Measurements from ENCODE around the gene RAD51B. TPM values are rescaled to one million over a fixed set of nuclear protein-coding genes. Genes with fewer than 3 reads are reported as not detected.

Gene RAD51B
- total and polyA plus RNA-seq, 3 donors from 2014 or later: 5.5 to 22.5 (median 19.1) TPM

DNA sequence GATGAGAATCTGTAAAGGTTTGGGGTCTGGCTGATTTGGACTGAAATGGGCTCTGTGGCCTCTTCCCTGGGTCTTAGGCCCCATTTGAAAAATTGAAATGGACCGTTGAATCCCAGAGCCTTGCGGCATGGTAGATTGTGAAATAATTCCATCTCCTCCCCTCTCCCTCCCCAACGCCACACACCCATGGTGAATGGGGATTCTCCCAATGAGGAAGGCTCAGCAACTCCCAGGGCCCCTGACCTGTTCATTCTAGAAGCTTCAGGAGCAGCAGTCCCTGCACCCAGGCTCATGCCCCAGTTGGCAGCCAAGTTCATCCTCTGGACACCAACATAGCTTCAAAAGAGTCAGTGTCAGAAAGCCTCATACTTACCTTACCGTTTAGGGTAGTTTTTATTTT lies 755.8 kb downstream of the RAD51B start:
- H3K27ac ChIP-seq: no peak overlapping the region
- H3K4me3 ChIP-seq: no peak overlapping the region
- 63 to 97% methylated on average over 4 of the region's 4 CpGs for WGBS, 2 donors
- intact Hi-C loops (cut with DNase I; ENCODE audit: low total_unique reads): no loop called here
- no peaks in the 10 kb centered on the region for H3K36me3 ChIP-seq (ENCODE audit: low read depth, missing control alignments)
- no peak for DNase-seq
- peaks cover 4% of the 10 kb centered on the region for H3K4me1 ChIP-seq
- H3K9me3 ChIP-seq: no peaks in the 10 kb centered on the region
- H3K27me3 ChIP-seq: no peaks in the 10 kb centered on the region
- TF ChIP-seq, protein P1, sequence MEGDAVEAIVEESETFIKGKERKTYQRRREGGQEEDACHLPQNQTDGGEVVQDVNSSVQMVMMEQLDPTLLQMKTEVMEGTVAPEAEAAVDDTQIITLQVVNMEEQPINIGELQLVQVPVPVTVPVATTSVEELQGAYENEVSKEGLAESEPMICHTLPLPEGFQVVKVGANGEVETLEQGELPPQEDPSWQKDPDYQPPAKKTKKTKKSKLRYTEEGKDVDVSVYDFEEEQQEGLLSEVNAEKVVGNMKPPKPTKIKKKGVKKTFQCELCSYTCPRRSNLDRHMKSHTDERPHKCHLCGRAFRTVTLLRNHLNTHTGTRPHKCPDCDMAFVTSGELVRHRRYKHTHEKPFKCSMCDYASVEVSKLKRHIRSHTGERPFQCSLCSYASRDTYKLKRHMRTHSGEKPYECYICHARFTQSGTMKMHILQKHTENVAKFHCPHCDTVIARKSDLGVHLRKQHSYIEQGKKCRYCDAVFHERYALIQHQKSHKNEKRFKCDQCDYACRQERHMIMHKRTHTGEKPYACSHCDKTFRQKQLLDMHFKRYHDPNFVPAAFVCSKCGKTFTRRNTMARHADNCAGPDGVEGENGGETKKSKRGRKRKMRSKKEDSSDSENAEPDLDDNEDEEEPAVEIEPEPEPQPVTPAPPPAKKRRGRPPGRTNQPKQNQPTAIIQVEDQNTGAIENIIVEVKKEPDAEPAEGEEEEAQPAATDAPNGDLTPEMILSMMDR (IDR thresholded peaks at IDR 0.05): no peak
- TF ChIP-seq POLR2A (IDR thresholded peaks at IDR 0.05): no peak

DNA sequence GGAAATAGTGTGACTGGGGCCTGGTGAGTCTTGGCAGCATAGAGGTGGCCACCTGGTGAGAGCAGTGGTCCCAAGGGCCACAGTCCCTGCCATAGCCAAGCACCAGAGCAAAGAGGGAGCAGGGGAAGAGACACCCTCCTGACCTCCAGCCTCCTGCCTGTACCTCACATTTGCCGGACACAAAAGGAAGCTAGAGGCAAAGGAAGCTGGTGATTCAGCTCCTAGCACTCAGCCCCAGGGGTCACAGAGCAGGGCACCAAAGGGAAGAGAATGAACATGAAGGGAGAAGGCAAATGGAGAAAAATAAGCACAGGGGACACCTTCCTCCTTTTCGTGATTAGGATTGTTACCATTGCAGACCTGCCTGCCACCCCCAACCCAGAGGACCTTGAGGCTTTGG lies 756.5 kb downstream of the RAD51B start:
- peaks cover 7% of the 10 kb centered on the region for H3K4me1 ChIP-seq
- H3K27ac ChIP-seq: no peak overlapping the region
- TF ChIP-seq, protein P1 (IDR thresholded peaks at IDR 0.05): no peak
- TF ChIP-seq POLR2A (IDR thresholded peaks at IDR 0.05): no peak
- DNase-seq: no peak
- intact Hi-C loops (cut with DNase I; ENCODE audit: low total_unique reads): no loop called here
- no peaks in the 10 kb centered on the region for H3K9me3 ChIP-seq
- WGBS, 2 donors: 62 to 88% methylated on average over 2 of the region's 2 CpGs
- H3K27me3 ChIP-seq: no peaks in the 10 kb centered on the region
- H3K36me3 ChIP-seq (ENCODE audit: low read depth, missing control alignments): no peaks in the 10 kb centered on the region
- H3K4me3 ChIP-seq: no peak overlapping the region

DNA sequence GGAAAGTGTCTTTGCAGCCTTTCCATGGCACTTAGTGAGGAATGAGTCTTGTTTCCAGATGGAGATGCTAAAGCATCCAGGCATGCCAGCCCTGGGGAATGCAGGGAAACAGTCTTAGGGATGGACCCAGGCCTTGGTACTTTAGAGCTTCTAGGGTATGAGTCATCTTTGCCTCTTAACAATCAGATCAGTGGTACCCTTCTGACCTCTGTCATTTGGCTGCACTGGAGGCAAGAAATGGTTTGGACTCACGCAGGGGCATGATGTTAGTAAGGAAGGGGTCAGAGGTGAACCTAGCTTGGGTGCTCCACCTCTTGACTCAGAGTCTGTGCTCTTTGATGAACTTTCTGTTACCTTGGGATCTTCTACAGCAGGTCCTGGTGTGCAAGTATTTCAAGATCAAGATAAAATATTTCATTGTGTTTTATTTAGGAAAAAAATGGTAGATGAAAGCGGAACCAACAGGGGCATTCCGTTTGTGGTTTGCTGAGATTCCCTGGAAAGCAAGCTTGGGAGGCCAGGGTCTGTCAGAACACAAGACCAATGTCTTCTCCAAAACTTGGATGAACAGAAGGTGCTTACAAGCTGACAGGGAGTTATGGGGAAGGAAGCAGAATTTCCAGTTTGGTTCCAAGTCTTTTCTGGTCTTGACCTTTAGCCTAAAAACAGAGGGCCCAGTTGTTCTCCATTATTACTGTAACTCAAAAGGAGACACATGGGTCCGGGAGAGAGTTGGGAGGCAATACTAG lies 757.1 kb downstream of the RAD51B start:
- TF ChIP-seq, protein P1 (IDR thresholded peaks at IDR 0.05): no peak
- no peak for TF ChIP-seq POLR2A (IDR thresholded peaks at IDR 0.05)
- intact Hi-C loops (cut with DNase I; ENCODE audit: low total_unique reads): no loop called here
- H3K4me1 ChIP-seq: peaks cover 7% of the 10 kb centered on the region
- H3K9me3 ChIP-seq: no peaks in the 10 kb centered on the region
- no peaks in the 10 kb centered on the region for H3K27me3 ChIP-seq
- no peaks in the 10 kb centered on the region for H3K36me3 ChIP-seq (ENCODE audit: low read depth, missing control alignments)
- no peak overlapping the region for H3K4me3 ChIP-seq
- no peak overlapping the region for H3K27ac ChIP-seq
- no peak for DNase-seq
- WGBS, 2 donors: 75 to 76% methylated on average over 4 of the region's 4 CpGs

DNA sequence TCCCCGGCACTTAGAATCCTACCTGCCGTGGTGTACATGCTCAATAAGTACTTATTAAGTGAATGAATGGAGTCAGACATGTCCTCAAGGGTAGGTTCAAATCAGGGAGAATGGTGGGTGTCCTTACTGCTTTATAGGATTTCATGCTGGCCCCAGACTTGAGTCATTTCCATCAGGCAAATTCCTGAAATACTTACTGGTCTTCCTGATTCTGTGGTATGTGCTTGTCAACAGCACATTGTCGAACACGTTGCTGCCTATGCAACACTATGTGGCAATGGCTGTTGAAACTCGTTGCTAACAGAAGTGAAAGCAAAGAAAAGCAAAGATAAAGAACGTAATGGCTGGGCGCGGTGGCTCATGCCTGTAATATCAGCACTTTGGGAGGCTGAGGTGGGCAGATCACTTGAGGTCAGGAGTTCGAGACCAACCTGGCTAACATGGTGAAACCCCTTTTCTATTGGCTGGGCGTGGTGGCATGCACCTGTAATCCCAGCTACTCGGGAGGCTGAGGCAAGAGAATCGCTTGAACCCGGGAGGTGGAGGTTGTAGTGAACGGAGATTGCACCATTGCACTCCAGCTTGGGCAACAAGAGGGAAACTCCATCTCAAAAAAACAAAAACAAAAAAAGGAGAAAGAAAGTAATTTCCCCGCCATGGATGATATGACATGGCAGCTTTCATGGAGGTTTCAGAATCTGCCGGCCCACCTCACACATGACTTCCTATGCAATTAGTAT lies 758.4 kb downstream of the RAD51B start:
- no peaks in the 10 kb centered on the region for H3K27me3 ChIP-seq
- 89 to 91% methylated on average over 16 of the region's 16 CpGs for WGBS, 2 donors
- TF ChIP-seq, protein P1 (IDR thresholded peaks at IDR 0.05): no peak
- TF ChIP-seq POLR2A (IDR thresholded peaks at IDR 0.05): no peak
- peaks cover 7% of the 10 kb centered on the region for H3K4me1 ChIP-seq
- H3K9me3 ChIP-seq: no peaks in the 10 kb centered on the region
- DNase-seq: no peak
- H3K27ac ChIP-seq: no peak overlapping the region
- H3K4me3 ChIP-seq: no peak overlapping the region
- no peaks in the 10 kb centered on the region for H3K36me3 ChIP-seq (ENCODE audit: low read depth, missing control alignments)
- intact Hi-C loops (cut with DNase I; ENCODE audit: low total_unique reads): no loop called here
